ENCODE measurements around the gene C4orf46.
"Not testable (repeated sequence)": the region's sequence is repeated elsewhere in the genome, so short reads cannot be mapped to it uniquely, and the experiment has no call there.

Gene C4orf46

DNA sequence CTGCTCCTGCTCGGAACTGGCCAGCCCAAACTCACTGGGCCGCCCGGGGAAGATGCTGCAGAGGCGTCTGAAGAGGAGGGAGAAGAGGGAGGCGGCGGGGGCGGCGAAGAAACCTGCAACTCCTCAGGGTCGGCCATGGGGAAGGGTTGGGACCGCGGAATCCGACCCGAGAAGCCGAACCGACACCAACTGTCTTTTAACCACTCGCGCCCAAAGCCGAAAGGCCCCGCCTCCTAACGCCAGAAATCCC is at the start of gene C4orf46:
Gene C4orf46, minus strand, starts transcription at position 223 of the 250 bp plus-strand sequence. Its CDS starts 86 bp downstream, at position 137.
- no peak for TF ChIP-seq CTCF (IDR thresholded peaks at IDR 0.05; ENCODE audit: borderline replicate concordance, control extremely low read depth, extremely low read depth, insufficient read depth, missing control alignments)
- no peak for DNase-seq (ENCODE audit: low spot score)
- in situ Hi-C loops (cut with MboI; ENCODE audit: low sequenced_read_pairs, unreplicated experiment) = no loop called here

DNA sequence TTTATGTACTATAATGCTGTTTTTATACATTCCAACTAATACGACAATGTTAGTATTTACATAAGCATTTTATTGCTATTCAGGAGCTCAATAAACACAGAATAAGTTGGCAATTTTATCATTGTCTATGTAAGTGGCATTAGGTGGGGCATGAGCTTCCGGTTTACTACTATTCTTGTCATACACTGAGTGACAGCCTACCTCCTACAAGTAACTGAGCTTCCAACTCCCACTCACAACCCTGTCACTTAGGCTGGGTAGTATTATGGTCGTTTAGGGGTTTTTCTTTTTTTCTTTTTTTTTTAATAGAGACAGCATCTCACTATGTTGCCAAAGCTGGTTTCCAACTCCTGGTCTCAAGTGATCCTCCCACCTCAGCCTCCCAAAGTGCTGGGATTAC is 44.1 kb upstream of the C4orf46 start:
- TF ChIP-seq CTCF (IDR thresholded peaks at IDR 0.05; ENCODE audit: borderline replicate concordance, control extremely low read depth, extremely low read depth, insufficient read depth, missing control alignments) = no peak
- in situ Hi-C loops (cut with MboI; ENCODE audit: low sequenced_read_pairs, unreplicated experiment) = no loop called here
- no peak for DNase-seq (ENCODE audit: low spot score)

GRCh38 chr4:158714937-158715336 is 43.2 kb upstream of the C4orf46 start:
- TF ChIP-seq CTCF (IDR thresholded peaks at IDR 0.05; ENCODE audit: borderline replicate concordance, control extremely low read depth, extremely low read depth, insufficient read depth, missing control alignments) = no peak
- in situ Hi-C loops (cut with MboI; ENCODE audit: low sequenced_read_pairs, unreplicated experiment) = no loop called here
- DNase-seq (ENCODE audit: low spot score) = no peak

GRCh38 chr4:158712622-158713021 is 40.9 kb upstream of the C4orf46 start:
- DNase-seq (ENCODE audit: low spot score); in situ Hi-C loops (cut with MboI; ENCODE audit: low sequenced_read_pairs, unreplicated experiment): not testable (repeated sequence)

DNA sequence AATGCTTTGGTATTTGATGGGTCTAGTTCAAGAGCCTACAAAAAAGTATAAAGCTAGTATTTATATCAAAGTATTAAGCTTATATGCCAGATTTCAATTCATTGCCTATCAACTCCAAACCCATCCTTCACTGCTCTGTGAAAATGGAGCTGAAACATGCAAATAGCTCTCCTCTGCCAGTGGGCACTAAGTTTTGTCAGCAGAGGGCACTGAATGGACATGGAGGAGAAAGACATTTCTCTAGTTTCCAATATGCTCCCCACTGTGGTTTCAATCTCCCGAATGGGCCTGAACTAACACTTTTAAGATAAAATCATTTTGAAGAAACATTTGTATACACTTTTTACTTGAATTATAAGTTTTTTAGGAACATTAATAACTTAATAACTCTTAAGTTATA is 39.1 kb upstream of the C4orf46 start:
- TF ChIP-seq CTCF (IDR thresholded peaks at IDR 0.05; ENCODE audit: borderline replicate concordance, control extremely low read depth, extremely low read depth, insufficient read depth, missing control alignments) = no peak
- in situ Hi-C loops (cut with MboI; ENCODE audit: low sequenced_read_pairs, unreplicated experiment) = no loop called here
- DNase-seq (ENCODE audit: low spot score) = no peak

DNA sequence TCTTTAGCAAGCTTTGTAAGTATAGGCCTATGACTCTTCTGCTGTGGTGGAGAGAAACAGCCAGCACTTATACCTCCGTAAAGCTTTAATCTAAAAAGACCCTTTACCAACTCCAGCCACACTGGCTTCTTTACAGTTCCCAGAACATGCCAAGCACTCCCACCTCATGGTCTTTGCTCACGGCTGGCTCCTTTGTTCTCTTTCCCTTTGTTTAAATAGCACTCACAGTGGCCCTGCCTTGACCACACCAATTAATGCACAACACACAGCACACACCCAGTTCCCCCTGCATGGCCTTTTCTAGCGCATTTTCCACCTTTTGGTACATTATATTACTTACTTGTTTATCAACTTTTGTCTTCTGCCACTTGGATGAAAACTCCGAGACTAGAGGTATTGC is 32.6 kb upstream of the C4orf46 start:
- no peak for TF ChIP-seq CTCF (IDR thresholded peaks at IDR 0.05; ENCODE audit: borderline replicate concordance, control extremely low read depth, extremely low read depth, insufficient read depth, missing control alignments)
- in situ Hi-C loops (cut with MboI; ENCODE audit: low sequenced_read_pairs, unreplicated experiment) = no loop called here
- no peak for DNase-seq (ENCODE audit: low spot score)

DNA sequence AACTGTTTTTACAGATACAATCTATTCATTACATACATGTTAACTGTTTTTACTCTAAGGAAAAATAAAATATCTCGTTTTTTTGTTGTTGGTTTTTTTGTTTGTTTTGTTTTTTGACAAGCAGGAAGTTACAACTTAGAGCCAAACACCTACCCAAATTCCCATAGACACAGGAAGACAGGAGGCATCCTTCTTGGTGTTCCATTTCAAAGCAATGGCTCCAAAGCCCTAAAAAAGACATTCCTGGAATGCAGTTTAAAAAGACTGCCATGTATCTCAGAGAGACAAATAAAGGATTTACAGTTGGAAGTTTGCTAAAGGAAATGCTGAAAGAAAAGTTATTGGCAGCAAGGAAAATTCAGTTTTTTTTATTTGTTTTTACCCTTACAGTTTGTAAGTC is 17.1 kb upstream of the C4orf46 start:
- in situ Hi-C loops (cut with MboI; ENCODE audit: low sequenced_read_pairs, unreplicated experiment) = no loop called here
- DNase-seq (ENCODE audit: low spot score) = no peak
- TF ChIP-seq CTCF (IDR thresholded peaks at IDR 0.05; ENCODE audit: borderline replicate concordance, control extremely low read depth, extremely low read depth, insufficient read depth, missing control alignments) = no peak
